HG02623 (cell line): ENCODE data around the gene AIMP1.
"Not testable (repeated sequence)": the region's sequence is repeated elsewhere in the genome, so short reads cannot be mapped to it uniquely, and the experiment has no call there.

Experiments used
- ATAC-seq: cut with Tn5 transposase; IDR thresholded peaks from one replicate; pipeline ENCODE4 v1.9.1; 2021; ENCODE audit warnings: moderate library complexity; ENCODE audit not compliant: unreplicated experiment

AIMP1 gene

GRCh38 chr4:106344647-106344970 is 28.3 kb downstream of the AIMP1 start:
- no peak for ATAC-seq

DNA sequence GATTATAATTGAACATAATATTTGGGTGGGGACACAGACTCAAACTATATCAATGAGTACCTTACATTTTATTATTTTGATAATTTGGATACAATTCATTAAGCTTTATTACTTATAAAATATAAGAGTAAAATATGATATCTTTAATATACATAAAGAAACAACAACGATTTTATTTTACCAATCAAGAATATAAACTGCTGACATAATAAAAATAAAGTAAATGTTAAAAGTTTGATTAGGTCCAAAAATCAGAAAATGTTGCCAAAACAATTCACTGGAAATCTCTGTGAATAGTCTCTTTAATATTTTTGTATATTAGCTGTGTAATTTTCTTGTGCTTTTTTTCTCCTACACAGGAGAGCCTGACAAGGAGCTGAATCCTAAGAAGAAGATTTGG is 30.8 kb downstream of the AIMP1 start:
- no peak for ATAC-seq

DNA sequence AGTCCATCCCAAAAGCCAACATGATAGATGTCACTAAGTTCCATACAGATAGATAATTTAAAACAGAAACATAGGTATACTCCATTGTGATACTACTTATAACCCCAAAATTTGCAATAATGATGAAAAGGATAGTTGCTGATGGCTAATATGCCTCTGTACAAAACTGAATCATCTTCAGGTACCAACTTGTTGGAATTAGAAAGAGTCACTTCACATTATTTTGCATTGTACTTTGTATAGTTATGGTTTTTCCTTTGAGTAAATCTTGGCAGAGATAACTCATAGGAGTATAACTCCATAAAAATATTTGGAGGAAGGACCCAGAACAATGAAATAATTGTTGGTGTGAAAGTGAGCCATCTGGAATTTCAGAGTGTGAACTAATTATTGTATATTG is 34.7 kb downstream of the AIMP1 start:
- ATAC-seq: no peak

- ATAC-seq: no peak
Observed at GRCh38 chr4:106353786-106354185, 37.4 kb downstream of the AIMP1 start.

GRCh38 chr4:106355193-106355592 is 38.8 kb downstream of the AIMP1 start:
- ATAC-seq: no peak

DNA sequence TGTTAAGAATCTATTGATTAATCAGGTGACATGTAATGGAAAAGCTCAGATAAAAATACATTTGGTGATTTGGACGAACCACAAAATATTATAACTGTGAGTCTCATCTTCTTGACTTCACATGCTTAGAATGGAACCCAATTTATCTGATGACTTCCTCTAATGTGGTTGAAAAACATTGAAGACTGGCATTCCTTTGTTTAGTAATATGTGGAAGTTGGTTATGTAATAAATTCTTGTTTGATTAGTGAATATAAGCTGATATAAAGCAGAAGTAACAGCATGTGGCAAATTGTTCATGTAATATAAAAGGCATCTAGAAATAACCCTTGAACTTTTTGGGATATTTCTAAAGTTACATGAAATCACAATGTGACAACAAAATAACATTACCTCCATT is 42.5 kb downstream of the AIMP1 start:
- no peak for ATAC-seq

DNA sequence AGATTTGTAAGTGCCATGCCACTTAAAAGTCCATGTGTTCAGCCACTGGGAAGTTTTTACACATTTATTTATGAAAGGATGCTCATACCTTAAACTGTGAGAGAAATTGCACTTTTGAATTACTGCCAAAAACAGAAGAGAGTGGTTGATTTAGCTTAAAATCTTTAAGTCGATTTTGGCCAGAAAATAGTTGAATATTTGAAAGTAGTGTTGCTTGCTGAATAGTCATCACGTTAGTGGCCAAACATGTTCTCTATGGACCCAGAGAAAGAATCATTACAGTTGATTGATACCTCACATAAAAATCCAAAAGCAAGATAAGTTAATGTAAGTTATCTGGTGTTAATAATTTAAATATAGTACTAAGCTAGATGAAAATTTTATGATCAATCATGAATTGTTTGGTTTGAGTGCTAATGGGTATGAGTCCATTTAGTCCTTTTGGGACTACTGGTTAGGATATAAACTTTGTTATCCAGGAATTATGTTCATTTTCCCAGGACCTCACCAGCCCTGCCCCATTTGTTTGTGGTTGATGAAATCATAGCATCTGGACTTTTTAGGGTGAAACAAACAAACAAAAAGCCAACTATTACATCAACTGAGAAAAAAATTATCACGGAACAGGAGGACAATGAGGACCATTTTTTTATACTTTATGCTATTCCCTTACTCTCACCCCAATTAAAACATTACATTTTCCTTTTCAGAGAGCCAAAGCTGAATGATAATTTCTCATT is 45.9 kb downstream of the AIMP1 start:
- no peak for ATAC-seq

DNA sequence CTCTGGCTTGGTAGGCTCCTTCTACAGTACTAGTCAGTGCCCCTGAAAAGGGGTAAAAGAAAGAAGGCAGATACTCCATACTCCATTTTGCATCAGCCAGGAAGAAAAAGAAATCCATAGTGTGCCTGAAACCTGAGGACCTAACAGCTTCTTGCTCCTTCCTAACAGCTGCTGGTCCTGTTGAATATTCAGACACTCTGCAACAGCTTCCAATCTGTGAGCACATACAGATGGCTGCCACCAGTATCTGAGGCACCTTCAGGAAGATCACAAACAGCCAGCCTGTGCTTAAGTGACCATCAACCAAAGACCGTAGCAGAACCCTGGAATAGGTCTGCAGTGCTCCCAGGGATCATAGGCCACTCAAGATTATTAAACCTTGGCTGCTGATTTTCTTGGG is 47.9 kb downstream of the AIMP1 start:
- ATAC-seq: no peak

GRCh38 chr4:106365613-106366012 is 49.3 kb downstream of the AIMP1 start:
- ATAC-seq: no peak

DNA sequence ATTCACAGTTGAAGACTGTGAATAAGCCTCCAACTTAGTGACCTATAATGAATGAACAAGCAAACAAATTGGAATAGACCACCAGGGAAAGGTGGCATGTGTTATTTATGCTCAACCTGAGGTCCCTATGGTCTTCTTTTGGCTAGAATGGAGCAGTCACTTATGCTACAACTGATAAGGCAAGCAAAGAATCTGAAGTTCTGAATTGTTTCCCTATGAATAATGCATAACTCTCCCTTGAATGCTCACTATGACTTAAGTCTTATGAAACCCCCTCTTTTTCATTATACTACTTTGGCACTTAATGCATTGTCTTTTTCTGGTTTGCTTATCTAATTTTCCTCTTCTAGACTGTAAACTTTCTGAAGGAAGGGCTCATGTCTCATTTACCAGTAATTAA is 49.7 kb downstream of the AIMP1 start:
- ATAC-seq: no peak

DNA sequence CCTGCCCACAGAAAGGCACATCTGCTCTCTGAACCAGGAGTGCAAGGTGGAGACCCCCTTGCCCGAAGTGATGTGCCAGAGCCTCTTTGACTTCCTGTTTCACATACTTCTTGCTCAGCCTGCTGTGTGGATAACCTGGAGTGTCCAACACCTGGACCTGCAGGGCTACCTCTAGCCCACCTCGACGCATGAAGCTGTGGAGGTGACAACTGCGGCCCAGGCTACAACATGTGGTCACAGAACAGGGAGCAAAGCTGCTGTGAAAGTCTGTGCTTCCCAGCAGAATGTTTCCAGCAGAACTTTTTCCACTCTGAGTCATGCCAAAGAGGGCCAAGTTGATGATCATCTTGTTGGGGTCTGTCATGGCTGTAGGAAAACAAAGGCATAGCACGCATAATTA is 50.7 kb downstream of the AIMP1 start:
- no peak for ATAC-seq

GRCh38 chr4:106368678-106369077 is 52.3 kb downstream of the AIMP1 start, which contains the start of gene GIMD1:
Gene GIMD1 (minus strand): TSS chr4:106368778. CDS start chr4:106367435, 1,343 bp downstream.
- no peak for ATAC-seq

DNA sequence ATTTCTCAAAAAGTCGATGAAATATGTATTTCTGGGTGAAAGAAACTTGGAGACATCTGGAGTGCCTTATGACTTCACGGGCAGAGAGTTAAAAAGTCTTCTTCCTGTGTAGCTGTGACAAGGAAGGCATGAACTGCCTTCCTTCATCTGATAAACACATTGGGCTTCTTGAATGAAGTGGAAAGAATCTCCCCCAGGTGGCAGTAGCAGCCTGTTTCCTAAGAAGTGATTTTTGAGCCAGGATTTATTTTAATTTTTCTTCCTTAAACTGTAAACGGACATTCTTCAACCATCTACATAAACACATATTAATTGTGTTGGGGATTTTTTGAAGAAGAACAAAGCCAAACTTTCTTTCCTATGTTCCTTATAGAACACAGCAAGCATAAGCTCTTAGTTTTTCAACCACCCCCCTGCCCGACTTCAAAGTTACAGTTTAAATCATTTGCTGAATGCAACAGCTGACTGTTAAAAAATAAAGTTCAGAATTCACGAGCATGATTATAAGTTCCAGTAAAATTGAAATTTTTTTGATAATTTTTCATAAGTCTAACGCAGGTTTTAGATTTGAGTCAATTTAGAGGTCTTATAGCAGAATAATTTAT is 53.2 kb downstream of the AIMP1 start:
- peak; percentile 86 for ATAC-seq

GRCh38 chr4:106370214-106370613 is 53.9 kb downstream of the AIMP1 start:
- ATAC-seq: no peak

GRCh38 chr4:106371161-106371560 is 54.8 kb downstream of the AIMP1 start:
- no peak for ATAC-seq

DNA sequence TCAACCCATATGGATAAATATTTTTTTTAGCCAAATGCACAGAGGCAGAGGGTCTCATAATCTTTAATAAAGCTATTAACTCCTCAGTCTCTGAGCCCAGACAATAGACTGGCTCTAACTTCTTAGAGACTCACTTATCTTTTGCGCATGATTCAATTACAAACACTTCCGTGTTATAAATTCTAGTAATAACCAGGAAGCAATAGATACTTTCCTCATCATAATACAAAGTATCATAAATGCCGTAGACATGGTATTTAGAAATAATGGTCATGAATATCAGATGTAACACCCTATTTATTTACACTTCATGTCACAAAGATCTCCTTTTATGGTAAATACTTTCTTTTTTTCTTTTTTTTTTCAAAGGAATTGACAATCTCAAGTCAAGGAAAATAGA is 56.7 kb downstream of the AIMP1 start:
- ATAC-seq: no peak

- ATAC-seq: no peak
Observed at GRCh38 chr4:106380179-106380578, 63.8 kb downstream of the AIMP1 start.

GRCh38 chr4:106384878-106385277 is 68.5 kb downstream of the AIMP1 start:
- ATAC-seq: no peak

DNA sequence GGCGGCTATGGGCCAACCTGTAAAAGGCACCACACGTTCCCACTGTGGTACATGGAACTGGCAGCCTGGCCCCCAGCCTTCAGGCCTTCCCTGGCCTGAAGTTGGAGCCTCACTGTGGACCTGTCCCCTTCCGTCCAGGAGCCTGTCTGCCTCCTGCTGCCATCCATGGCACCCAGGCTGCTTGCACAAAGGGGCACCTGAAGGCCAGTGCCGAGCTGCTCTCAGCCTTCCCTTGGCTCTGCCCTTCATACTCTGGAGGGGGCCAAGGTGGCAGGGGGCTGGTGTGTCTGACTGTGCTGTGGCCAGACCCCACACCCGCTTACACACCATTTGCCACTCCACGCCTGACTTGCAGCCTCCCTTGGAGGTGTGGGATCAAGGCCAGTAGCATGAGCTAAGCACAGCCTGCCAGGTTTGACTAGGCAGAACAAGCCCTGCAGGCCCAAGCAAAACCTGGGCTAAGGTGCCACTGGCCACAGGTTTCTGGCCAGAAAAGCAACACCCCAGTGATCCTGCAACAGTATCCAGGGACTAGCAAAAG is 69.6 kb downstream of the AIMP1 start:
- no peak for ATAC-seq

- ATAC-seq: no peak
Observed at GRCh38 chr4:106395582-106395981, 79.2 kb downstream of the AIMP1 start.

- not testable (repeated sequence) for ATAC-seq
Observed at GRCh38 chr4:106398898-106399297, 82.5 kb downstream of the AIMP1 start.
